Fibroblast of skin of right biceps (primary cell): ENCODE results near the gene FMC1.
"Not testable (repeated sequence)": the region's sequence is repeated elsewhere in the genome, so short reads cannot be mapped to it uniquely, and the experiment has no call there.

Source experiments
- DNase-seq: peaks from one replicate; pipeline ENCODE4 v3.0.0-alpha.2; 2013

Gene FMC1, protein sequence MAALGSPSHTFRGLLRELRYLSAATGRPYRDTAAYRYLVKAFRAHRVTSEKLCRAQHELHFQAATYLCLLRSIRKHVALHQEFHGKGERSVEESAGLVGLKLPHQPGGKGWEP

GRCh38 chr7:139341058-139341775 lies at the start of gene FMC1:
Gene FMC1, plus strand, starts transcription at chr7:139341337. Its CDS starts 48 bp downstream, at chr7:139341385.
- peak; percentile 94 for DNase-seq

- no peak for DNase-seq
Measured at GRCh38 chr7:139292821-139293220, 48.3 kb upstream of the FMC1 start.

DNA sequence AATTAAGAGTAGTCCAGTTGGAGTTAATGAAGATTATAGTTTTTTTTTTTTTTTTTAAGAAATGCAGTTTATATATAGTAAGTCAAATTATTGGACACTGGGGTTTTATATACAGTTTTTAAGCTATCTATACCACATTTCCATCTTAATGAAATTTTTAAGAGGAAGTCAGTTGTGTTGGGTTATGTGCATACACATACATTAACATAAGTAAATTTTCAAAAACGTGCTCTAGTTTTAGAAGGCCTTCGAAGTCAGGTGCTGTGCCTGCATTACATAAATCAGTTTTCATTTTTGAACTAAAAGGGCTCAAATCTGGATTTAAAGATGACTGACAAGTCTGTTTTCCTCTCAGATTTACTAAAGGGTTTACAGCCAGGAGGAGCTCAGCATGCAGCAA lies 47.6 kb upstream of the FMC1 start:
- no peak for DNase-seq

GRCh38 chr7:139294241-139294640 lies 46.9 kb upstream of the FMC1 start:
- no peak for DNase-seq

DNA sequence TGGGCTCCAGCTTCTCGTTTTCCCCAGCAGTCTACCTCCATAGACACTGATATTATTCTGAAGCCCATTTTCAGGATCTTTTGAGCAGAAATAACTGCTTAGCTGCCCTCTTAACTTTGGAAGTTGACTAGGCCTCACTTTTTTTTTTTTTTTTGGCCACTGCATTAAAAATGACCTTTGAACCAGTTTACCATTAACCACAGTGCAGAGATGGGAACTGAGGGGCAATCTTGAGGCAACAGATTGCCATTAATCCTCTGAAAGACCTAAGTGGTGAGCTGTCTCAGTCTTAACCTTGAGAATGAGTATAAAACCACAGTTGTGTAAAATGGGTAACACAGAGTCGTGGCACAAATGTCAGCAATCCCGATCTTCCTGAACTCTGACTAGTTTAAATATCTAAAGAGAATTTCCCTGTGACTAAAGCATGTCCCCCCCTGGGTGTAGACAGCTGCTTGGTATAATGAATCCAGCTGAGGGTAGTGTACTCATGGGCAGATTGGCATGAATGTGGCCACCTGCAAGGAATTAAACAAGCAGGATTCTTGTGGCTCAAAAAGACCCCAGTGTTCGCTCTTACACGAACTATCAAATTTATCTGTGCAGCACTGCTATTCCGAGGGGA lies 46.1 kb upstream of the FMC1 start:
- DNase-seq: no peak

GRCh38 chr7:139297795-139298194 lies 43.3 kb upstream of the FMC1 start:
- no peak for DNase-seq

GRCh38 chr7:139299296-139299695 lies 41.8 kb upstream of the FMC1 start:
- no peak for DNase-seq

GRCh38 chr7:139300390-139300789 lies 40.7 kb upstream of the FMC1 start:
- DNase-seq: no peak

DNA sequence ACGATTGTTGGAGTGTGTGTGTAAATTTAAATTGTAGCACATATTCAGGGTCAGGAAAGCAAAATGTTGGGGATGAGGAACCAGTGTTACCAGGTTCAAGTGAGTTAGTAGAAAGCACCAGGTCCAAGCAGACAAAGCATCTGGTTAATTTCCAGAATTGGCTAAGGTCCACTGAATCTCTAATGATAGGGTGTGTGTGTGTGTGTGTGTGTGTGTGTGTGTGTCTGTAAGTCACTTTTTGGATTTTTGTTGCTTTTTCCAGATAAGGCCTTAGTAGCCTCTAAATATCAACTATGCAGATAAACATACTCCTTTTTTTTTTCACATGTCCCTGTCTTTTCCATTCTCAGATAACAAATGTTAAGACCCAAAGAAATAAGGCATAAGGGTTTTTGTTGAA lies 36.6 kb upstream of the FMC1 start:
- no peak for DNase-seq

GRCh38 chr7:139317939-139318505 lies 23.1 kb upstream of the FMC1 start:
- no peak for DNase-seq

GRCh38 chr7:139321071-139321745 lies 19.9 kb upstream of the FMC1 start:
- peak; percentile 20 for DNase-seq

DNA sequence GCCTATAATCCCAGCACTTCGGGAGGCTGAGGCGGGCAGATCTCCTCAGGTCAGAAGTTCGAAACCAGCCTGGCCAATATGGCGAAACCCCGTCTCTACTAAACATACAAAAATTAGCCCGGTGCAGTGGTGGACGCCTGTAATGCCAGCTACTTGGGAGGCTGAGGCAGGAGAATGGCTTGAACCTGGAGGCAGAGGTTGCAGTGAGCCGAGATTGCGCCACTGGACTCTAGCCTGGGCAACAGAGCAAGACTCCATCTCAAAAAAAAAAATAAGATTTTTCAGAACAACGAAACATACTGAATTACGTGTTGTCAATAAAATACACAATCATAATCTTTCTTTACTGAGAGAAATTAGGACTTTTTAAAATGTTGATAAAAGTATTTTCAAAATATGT lies 16.4 kb upstream of the FMC1 start:
- DNase-seq: not testable (repeated sequence)

DNA sequence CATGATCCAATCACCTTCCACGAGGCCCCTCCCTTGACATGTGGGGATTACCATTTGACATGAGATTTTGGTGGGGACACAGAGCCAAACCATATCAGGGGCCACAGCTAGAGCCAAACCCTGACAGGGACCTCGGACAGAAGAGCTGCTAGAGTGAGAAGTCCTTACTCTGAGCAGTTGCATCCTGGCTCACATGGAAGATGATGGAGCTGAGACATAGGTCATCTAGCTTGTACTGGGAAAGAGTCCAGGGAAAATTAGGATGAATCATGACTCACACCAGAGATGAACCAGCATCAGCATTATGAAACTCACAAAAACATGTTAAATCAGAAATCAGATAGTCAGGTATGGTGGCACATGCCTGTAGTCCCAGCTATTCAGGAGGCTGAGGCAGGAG lies 12.8 kb upstream of the FMC1 start:
- peak; percentile 85 for DNase-seq

- no peak for DNase-seq
Measured at GRCh38 chr7:139329119-139329518, 12.0 kb upstream of the FMC1 start.

- no peak for DNase-seq
Measured at GRCh38 chr7:139330333-139331030, 10.7 kb upstream of the FMC1 start.

DNA sequence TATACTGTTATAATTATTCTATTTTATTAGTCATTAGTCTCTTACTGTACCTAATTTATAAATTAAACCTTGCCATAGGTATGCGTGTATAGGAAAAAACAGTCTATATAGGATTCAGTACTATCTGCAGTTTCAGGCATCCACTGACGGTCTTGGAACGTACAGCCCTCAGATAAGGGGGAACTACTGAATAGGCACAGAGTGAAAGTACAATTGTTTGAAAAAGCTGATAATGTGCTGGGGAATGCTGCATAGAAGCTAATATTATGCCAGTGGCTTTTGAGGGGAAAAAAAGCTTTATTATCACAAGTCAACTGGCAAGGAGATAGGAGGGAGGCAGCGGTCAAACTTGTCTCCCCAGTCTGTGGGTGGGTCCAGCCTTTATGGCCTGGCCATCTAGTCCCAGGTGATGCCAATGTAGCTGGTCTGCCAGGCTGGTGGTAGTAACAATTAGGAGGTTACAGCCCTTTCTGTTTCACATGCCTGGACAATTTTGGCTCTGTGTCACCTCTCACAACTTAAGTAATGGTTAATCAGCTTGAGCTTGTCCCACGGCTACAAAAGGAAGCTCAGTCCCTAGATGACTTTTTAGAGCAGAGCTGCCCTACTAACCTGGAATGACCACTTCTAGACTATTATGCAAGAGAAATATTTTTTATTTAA lies 8.3 kb upstream of the FMC1 start:
- DNase-seq: no peak

GRCh38 chr7:139333443-139333842 lies 7.7 kb upstream of the FMC1 start:
- DNase-seq: not testable (repeated sequence)

DNA sequence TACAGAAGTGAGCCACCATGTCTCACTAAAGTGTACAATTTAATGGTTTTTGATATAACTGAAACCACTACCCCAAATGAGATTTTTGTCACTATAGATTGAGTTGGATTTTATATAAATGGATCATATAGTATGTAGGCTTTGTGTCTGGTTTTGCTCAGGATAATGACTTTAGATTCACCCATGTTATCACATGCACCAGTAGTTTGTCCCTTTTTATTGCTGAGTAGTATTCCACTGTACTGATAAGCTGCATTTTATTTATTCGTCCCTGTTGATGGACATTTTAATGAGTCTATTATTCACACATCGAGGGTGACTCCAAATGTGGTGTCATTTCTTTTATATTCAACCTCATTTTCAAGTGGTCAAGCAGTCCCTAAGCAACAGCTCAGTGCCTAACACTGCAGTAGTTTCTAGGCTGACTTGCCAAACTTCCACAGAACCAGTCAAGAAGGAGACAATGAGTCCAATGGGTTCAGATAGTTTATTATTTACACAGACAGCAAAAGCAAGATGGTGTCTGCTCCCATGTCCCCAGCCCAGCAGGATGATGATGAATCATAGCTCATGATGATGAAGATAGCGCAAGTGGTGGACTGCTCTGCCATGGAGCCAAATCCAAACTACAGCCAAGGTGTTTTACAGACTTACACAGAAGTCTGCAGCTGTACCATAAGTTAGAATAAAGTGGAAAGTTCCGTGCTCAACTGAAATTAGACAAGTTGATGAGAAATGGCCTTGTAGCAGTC lies 6.6 kb upstream of the FMC1 start:
- DNase-seq: no peak

DNA sequence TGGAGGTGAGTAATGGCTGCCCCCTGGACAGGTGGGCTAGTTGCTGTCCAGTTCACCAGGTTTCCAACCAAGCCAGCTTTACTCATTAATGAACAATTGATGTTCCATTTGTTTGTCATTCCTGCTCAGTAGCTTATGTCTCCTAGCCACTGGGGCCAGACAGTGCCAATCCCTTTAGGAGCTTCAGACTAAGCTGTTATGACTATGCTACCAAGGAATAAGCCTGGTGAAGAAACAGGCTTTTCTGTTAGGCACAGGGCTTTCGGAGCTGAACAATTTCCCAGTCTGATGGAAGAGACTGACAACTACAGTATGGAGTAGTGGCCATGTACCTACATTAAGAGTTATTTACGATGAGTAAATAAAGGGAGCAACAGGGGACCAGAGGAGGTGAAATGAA lies 2.1 kb upstream of the FMC1 start:
- DNase-seq: no peak

GRCh38 chr7:139339698-139340036 lies 1.5 kb upstream of the FMC1 start:
- no peak for DNase-seq

DNA sequence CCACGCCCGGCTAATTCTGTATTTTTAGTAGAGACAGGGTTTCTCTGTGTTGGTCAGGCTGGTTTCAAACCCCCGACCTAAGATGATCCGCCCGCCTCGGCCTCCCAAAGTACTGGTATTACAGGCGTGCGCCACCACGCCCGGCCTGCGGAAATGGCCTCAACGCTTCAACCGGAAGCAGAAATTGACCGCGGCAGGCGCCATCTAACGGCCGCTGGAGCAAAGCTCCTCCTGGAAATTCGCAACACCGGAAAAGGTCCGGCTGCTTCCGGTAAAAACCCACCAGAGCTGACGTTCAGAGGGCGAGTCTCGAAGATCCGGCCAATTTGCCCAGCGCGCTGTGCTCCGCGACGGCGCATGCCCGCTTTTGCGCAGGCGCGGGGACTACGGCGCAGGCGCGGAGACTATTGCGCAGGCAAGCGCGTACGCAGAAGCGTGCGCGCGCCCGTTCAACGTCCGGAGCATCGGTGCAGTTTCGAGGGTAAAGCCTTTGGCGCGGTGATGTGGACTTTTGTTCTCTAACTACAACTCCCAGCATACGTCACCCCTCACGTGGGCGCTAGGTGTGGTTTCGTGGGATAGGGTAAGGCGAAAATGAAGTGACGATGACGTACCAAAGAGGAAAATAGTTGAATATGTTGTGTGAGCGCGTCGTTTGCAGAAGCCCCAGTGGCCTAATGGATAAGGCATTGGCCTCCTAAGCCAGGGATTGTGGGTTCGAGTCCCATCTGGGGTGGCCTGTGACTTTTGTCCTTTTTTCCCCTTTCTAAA lies 915 bp upstream of the FMC1 start:
- DNase-seq: peak; percentile 100
